ENCODE data around the gene PLPP3.
A peak's percentile ranks its signal among the peaks of the same experiment; 100 is the strongest.

Gene PLPP3

GRCh38 chr1:56548571-56548970 lies 30.8 kb downstream of the PLPP3 start:
- H3K36me3 Mint-ChIP-seq = no peaks in the 10 kb centered on the region
- no peak overlapping the region for H3K4me3 Mint-ChIP-seq
- no peak overlapping the region for H3K27ac Mint-ChIP-seq
- no peaks in the 10 kb centered on the region for H3K9me3 Mint-ChIP-seq
- no peaks in the 10 kb centered on the region for H3K27me3 Mint-ChIP-seq
- no peak for DNase-seq
- no peaks in the 10 kb centered on the region for H3K4me1 Mint-ChIP-seq
- ATAC-seq (replicated peaks) = no peak

- Mint-ChIP-seq H3K4me3 (no peak overlapping the region), H3K4me1 (no peaks in the 10 kb centered on the region), H3K27me3 (no peaks in the 10 kb centered on the region), H3K27ac (no peak overlapping the region), H3K36me3 (no peaks in the 10 kb centered on the region), H3K9me3 (no peaks in the 10 kb centered on the region)
- ATAC-seq (replicated peaks) (no peak), DNase-seq (no peak)
Observed at GRCh38 chr1:56547977-56548376, 31.4 kb downstream of the PLPP3 start.

GRCh38 chr1:56547473-56547872 lies 31.9 kb downstream of the PLPP3 start:
- ATAC-seq (replicated peaks) (no peak), DNase-seq (no peak)
- H3K36me3 Mint-ChIP-seq = no peaks in the 10 kb centered on the region
- no peak overlapping the region for H3K4me3 Mint-ChIP-seq
- H3K4me1 Mint-ChIP-seq = no peaks in the 10 kb centered on the region
- no peak overlapping the region for H3K27ac Mint-ChIP-seq
- no peaks in the 10 kb centered on the region for H3K27me3 Mint-ChIP-seq
- H3K9me3 Mint-ChIP-seq = no peaks in the 10 kb centered on the region

- no peaks in the 10 kb centered on the region for H3K4me1 Mint-ChIP-seq
- ATAC-seq (replicated peaks) = no peak
Observed at GRCh38 chr1:56545711-56546110, 33.7 kb downstream of the PLPP3 start.

GRCh38 chr1:56543783-56544612 lies 35.4 kb downstream of the PLPP3 start:
- Mint-ChIP-seq H3K27me3 (peaks cover 4 to 9% of the 10 kb centered on the region in 2 donors), H3K4me3 (no peak overlapping the region), H3K36me3 (no peaks in the 10 kb centered on the region), H3K9me3 (no peaks in the 10 kb centered on the region), H3K27ac (no peak overlapping the region), H3K4me1 (no peaks in the 10 kb centered on the region)
- no peak for DNase-seq
- ATAC-seq (replicated peaks) = no peak

More at GRCh38 chr1:56545711-56546110, 33.7 kb downstream of the PLPP3 start:
- Mint-ChIP-seq H3K9me3 (no peaks in the 10 kb centered on the region), H3K4me3 (no peak overlapping the region), H3K27me3 (peaks cover 0 to 3% of the 10 kb centered on the region in 2 donors), H3K36me3 (no peaks in the 10 kb centered on the region), H3K27ac (no peak overlapping the region)
- no peak for DNase-seq

GRCh38 chr1:56542651-56543050 lies 36.7 kb downstream of the PLPP3 start:
- no peak for DNase-seq
- Mint-ChIP-seq H3K27me3 (peaks cover 4 to 9% of the 10 kb centered on the region in 2 donors), H3K9me3 (no peaks in the 10 kb centered on the region), H3K4me3 (no peak overlapping the region), H3K4me1 (no peaks in the 10 kb centered on the region), H3K36me3 (no peaks in the 10 kb centered on the region), H3K27ac (no peak overlapping the region)
- ATAC-seq (replicated peaks) = no peak

- no peak for ATAC-seq (replicated peaks)
- DNase-seq = no peak
- Mint-ChIP-seq H3K27me3 (peaks cover 4 to 9% of the 10 kb centered on the region in 2 donors), H3K4me3 (no peak overlapping the region), H3K9me3 (no peaks in the 10 kb centered on the region), H3K4me1 (no peaks in the 10 kb centered on the region), H3K36me3 (peaks cover 3 to 4% of the 10 kb centered on the region in 2 donors), H3K27ac (no peak overlapping the region)
Observed at GRCh38 chr1:56541408-56541807, 38.0 kb downstream of the PLPP3 start.

GRCh38 chr1:56540467-56540866 lies 38.9 kb downstream of the PLPP3 start:
- Mint-ChIP-seq H3K9me3 (no peaks in the 10 kb centered on the region), H3K4me3 (no peak overlapping the region), H3K4me1 (no peaks in the 10 kb centered on the region), H3K27me3 (peaks cover 4 to 9% of the 10 kb centered on the region in 2 donors), H3K36me3 (peaks cover 4% of the 10 kb centered on the region in 2 donors), H3K27ac (no peak overlapping the region)
- DNase-seq = no peak
- ATAC-seq (replicated peaks) = no peak

- Mint-ChIP-seq H3K4me3 (no peak overlapping the region), H3K4me1 (no peaks in the 10 kb centered on the region), H3K36me3 (peaks cover 4 to 9% of the 10 kb centered on the region in 2 donors), H3K9me3 (no peaks in the 10 kb centered on the region), H3K27ac (no peak overlapping the region), H3K27me3 (peaks cover 4 to 9% of the 10 kb centered on the region in 2 donors)
- no peak for ATAC-seq (replicated peaks)
- DNase-seq = no peak
Observed at GRCh38 chr1:56539520-56539931, 39.8 kb downstream of the PLPP3 start.

- Mint-ChIP-seq H3K27ac (no peak overlapping the region), H3K4me3 (no peak overlapping the region), H3K27me3 (peaks cover 4 to 9% of the 10 kb centered on the region in 2 donors), H3K4me1 (peaks cover 0 to 1% of the 10 kb centered on the region in 2 donors), H3K36me3 (peaks cover 6 to 12% of the 10 kb centered on the region in 2 donors), H3K9me3 (no peaks in the 10 kb centered on the region)
- DNase-seq (no peak), ATAC-seq (replicated peaks) (no peak)
Observed at GRCh38 chr1:56538532-56538931, 40.8 kb downstream of the PLPP3 start.

- peaks cover 4 to 9% of the 10 kb centered on the region in 2 donors for H3K27me3 Mint-ChIP-seq
Observed at GRCh38 chr1:56537660-56538059, 41.7 kb downstream of the PLPP3 start.

GRCh38 chr1:56535939-56536338 lies 43.4 kb downstream of the PLPP3 start:
- peaks cover 4 to 9% of the 10 kb centered on the region in 2 donors for H3K27me3 Mint-ChIP-seq
- H3K27ac Mint-ChIP-seq = no peak overlapping the region
- DNase-seq (no peak), ATAC-seq (replicated peaks) (no peak)
- peaks cover 0 to 3% of the 10 kb centered on the region in 2 donors for H3K4me1 Mint-ChIP-seq
- no peaks in the 10 kb centered on the region for H3K9me3 Mint-ChIP-seq
- no peak overlapping the region for H3K4me3 Mint-ChIP-seq
- H3K36me3 Mint-ChIP-seq = peaks cover 6 to 12% of the 10 kb centered on the region in 2 donors

More at GRCh38 chr1:56537660-56538059, 41.7 kb downstream of the PLPP3 start:
- no peak overlapping the region for H3K4me3 Mint-ChIP-seq
- DNase-seq = no peak
- H3K4me1 Mint-ChIP-seq = peaks cover 0 to 3% of the 10 kb centered on the region in 2 donors
- peaks cover 6 to 12% of the 10 kb centered on the region in 2 donors for H3K36me3 Mint-ChIP-seq
- H3K27ac Mint-ChIP-seq = no peak overlapping the region
- no peak for ATAC-seq (replicated peaks)
- H3K9me3 Mint-ChIP-seq = no peaks in the 10 kb centered on the region

GRCh38 chr1:56535362-56535761 lies 44.0 kb downstream of the PLPP3 start:
- no peaks in the 10 kb centered on the region for H3K9me3 Mint-ChIP-seq
- no peak overlapping the region for H3K27ac Mint-ChIP-seq
- H3K36me3 Mint-ChIP-seq = peaks cover 6 to 12% of the 10 kb centered on the region in 2 donors
- DNase-seq (no peak), ATAC-seq (replicated peaks) (no peak)
- no peak overlapping the region for H3K4me3 Mint-ChIP-seq
- H3K27me3 Mint-ChIP-seq = peaks cover 3 to 4% of the 10 kb centered on the region in 2 donors
- H3K4me1 Mint-ChIP-seq = peaks cover 0 to 3% of the 10 kb centered on the region in 2 donors

- no peak for DNase-seq
- ATAC-seq (replicated peaks) = no peak
- no peak overlapping the region for H3K4me3 Mint-ChIP-seq
- peaks cover 6 to 12% of the 10 kb centered on the region in 2 donors for H3K36me3 Mint-ChIP-seq
- no peaks in the 10 kb centered on the region for H3K27me3 Mint-ChIP-seq
- H3K4me1 Mint-ChIP-seq = peaks cover 0 to 3% of the 10 kb centered on the region in 2 donors
- H3K27ac Mint-ChIP-seq = no peak overlapping the region
- no peaks in the 10 kb centered on the region for H3K9me3 Mint-ChIP-seq
Observed at GRCh38 chr1:56534130-56534651, 45.2 kb downstream of the PLPP3 start.

- H3K27me3 Mint-ChIP-seq = no peaks in the 10 kb centered on the region
- H3K9me3 Mint-ChIP-seq = no peaks in the 10 kb centered on the region
- H3K4me1 Mint-ChIP-seq = peaks cover 0 to 3% of the 10 kb centered on the region in 2 donors
- peak in 1 of 2 donors; percentile 57 for ATAC-seq (replicated peaks)
- no peak overlapping the region for H3K27ac Mint-ChIP-seq
- no peak for DNase-seq
- H3K4me3 Mint-ChIP-seq = no peak overlapping the region
- H3K36me3 Mint-ChIP-seq = peaks cover 6 to 12% of the 10 kb centered on the region in 2 donors
Observed at GRCh38 chr1:56533621-56534020, 45.7 kb downstream of the PLPP3 start.
